ENCODE measurements around the gene PCDHGB6. TPM values are rescaled to one million over a fixed set of nuclear protein-coding genes. Genes with fewer than 3 reads are reported as not detected.
A peak's percentile ranks its signal among the peaks of the same experiment; 100 is the strongest.
"Not testable (repeated sequence)": the region's sequence is repeated elsewhere in the genome, so short reads cannot be mapped to it uniquely, and the experiment has no call there.

PCDHGB6 gene
- 0.51 TPM for polyA plus RNA-seq (2012; ENCODE audit: missing spikeins)

DNA sequence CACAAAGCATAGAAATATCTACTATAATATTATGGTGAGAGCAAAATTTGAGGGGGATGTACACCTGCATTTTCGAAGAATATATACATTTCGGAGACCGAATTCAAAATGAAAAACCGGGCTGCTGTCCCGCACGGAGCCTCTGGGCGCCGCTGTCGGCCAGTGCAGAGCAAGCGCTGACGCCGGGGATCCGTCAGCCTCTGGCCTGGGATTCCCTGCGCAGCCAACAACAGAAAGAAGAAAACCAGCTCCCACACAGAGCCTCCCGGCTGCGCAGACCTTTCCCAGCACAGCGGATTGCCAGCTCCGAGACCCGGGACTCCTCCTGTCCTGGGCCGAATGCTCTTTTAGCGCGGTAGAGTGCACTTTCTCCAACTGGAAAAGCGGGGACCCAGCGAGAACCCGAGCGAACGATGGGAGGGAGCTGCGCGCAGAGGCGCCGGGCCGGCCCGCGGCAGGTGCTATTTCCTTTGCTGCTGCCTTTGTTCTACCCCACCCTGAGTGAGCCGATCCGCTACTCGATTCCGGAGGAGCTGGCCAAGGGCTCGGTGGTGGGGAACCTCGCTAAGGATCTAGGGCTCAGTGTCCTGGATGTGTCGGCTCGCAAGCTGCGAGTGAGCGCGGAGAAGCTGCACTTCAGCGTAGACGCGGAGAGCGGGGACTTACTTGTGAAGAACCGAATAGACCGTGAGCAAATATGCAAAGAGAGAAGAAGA is at the start of gene PCDHGB6:
TSS of gene PCDHGB6 (plus strand) at position 232 of the 716 bp plus-strand sequence. CDS start at position 414, 182 bp downstream.
- DNase-seq (ENCODE audit: insufficient read length); FAIRE-seq: not testable (repeated sequence)

DNA sequence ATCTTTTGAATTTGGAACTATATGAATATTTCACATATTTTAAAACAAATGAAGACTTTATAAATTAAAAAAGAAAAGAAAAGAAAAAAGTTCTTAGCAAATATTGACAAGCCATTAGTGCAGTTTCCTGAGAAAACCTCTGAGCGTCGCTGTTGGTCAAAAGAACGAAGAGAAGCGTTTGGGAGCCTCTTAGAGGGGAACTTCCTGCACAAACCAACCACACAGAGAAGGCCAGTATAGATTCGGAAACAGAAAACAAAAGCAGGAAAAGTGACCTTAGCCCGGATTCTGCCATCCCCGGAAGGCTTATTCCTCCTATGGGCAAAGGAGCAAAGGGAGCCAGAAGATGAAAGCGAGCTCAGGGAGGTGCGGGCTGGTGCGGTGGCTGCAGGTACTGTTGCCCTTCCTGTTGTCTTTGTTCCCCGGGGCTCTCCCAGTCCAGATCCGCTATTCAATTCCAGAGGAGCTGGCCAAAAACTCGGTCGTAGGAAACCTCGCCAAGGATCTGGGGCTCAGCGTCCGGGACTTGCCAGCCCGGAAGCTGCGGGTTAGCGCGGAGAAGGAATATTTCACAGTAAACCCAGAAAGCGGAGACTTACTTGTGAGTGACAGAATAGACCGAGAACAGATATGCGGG is 47.9 kb upstream of the PCDHGB6 start, which contains the start of gene PCDHGB2:
TSS of gene PCDHGB2 (plus strand) at position 205 of the 637 bp plus-strand sequence. CDS start at position 347, 142 bp downstream.
- FAIRE-seq (no peak), DNase-seq (ENCODE audit: insufficient read length) (no peak)
- TF ChIP-seq POLR2AphosphoS5 (IDR thresholded peaks at IDR 0.05; ENCODE audit: low read depth, low read length), result no peak
- TF ChIP-seq TAF1 (IDR thresholded peaks at IDR 0.05; ENCODE audit: borderline replicate concordance, low read depth, low read length), result no peak
- TF ChIP-seq POLR2A (IDR thresholded peaks at IDR 0.05; ENCODE audit: low read depth, low read length), result no peak

DNA sequence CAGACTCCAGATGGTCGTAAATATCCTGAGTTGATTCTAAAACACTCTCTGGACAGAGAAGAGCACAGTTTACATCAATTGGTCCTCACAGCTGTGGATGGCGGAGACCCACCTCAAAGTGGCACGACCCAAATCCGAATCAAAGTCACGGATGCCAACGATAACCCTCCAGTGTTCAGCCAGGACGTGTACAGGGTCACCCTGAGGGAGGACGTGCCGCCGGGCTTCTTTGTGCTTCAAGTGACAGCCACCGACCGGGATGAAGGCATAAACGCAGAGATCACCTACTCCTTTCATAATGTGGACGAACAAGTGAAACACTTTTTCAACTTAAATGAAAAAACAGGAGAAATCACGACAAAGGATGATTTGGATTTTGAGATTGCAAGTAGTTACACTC is 47.1 kb upstream of the PCDHGB6 start:
- no peak for DNase-seq (ENCODE audit: insufficient read length)
- TF ChIP-seq POLR2AphosphoS5 (IDR thresholded peaks at IDR 0.05; ENCODE audit: low read depth, low read length) (no peak), TAF1 (IDR thresholded peaks at IDR 0.05; ENCODE audit: borderline replicate concordance, low read depth, low read length) (no peak), POLR2A (IDR thresholded peaks at IDR 0.05; ENCODE audit: low read depth, low read length) (no peak)
- no peak for FAIRE-seq

DNA sequence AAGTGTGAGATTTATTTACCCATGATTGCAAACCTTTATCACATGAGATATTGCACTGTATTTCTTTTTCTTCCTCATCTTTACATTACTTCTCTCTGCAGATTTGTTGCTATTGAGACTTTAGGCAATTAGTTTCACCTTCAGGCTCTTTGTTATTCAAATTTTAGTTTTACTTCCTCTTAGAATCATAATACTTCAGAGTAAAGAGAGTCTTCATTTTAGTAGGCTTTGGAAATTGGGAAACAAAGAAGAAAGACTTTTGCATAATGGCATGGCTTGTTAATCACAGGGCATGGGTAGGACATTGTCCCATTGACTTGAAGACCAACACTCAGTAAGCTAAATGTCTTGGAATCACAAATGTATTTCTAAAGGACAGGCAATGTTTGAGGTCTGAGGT is 45.1 kb upstream of the PCDHGB6 start:
- FAIRE-seq (no peak), DNase-seq (ENCODE audit: insufficient read length) (no peak)
- TF ChIP-seq TAF1 (IDR thresholded peaks at IDR 0.05; ENCODE audit: borderline replicate concordance, low read depth, low read length), result no peak
- TF ChIP-seq POLR2AphosphoS5 (IDR thresholded peaks at IDR 0.05; ENCODE audit: low read depth, low read length), result no peak

DNA sequence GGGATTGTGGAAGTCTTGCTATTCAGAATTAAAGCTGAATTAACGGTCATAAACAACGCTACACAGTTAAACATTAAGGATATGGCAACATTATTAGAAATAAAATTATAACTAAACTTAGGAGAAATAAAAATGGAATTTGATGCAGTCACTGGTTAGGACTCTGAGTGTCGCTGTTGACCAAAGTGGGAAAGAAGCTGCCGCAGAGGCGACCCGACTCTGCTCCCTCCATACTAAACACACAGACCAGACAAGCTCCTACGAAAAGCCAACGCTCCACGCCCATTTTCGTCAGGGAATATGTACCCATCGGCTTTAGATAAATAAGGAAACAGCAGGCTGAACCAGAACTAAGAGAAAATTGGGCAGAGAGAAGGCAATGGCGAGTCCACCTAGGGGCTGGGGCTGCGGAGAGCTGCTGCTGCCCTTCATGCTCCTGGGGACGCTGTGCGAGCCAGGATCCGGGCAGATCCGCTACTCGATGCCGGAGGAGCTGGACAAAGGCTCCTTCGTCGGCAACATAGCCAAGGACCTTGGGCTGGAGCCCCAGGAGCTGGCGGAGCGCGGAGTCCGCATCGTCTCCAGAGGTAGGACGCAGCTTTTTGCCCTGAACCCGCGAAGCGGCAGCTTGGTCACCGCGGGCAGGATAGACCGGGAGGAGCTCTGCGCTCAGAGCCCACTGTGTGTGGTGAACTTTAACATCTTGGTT is 43.7 kb upstream of the PCDHGB6 start, which contains the start of gene PCDHGA5:
TSS of gene PCDHGA5 (plus strand) at position 211 of the 709 bp plus-strand sequence. CDS start at position 380, 169 bp downstream.
- FAIRE-seq (no peak), DNase-seq (ENCODE audit: insufficient read length) (no peak)
- TF ChIP-seq TAF1 (IDR thresholded peaks at IDR 0.05; ENCODE audit: borderline replicate concordance, low read depth, low read length) (no peak), POLR2AphosphoS5 (IDR thresholded peaks at IDR 0.05; ENCODE audit: low read depth, low read length) (no peak), POLR2A (IDR thresholded peaks at IDR 0.05; ENCODE audit: low read depth, low read length) (no peak)

DNA sequence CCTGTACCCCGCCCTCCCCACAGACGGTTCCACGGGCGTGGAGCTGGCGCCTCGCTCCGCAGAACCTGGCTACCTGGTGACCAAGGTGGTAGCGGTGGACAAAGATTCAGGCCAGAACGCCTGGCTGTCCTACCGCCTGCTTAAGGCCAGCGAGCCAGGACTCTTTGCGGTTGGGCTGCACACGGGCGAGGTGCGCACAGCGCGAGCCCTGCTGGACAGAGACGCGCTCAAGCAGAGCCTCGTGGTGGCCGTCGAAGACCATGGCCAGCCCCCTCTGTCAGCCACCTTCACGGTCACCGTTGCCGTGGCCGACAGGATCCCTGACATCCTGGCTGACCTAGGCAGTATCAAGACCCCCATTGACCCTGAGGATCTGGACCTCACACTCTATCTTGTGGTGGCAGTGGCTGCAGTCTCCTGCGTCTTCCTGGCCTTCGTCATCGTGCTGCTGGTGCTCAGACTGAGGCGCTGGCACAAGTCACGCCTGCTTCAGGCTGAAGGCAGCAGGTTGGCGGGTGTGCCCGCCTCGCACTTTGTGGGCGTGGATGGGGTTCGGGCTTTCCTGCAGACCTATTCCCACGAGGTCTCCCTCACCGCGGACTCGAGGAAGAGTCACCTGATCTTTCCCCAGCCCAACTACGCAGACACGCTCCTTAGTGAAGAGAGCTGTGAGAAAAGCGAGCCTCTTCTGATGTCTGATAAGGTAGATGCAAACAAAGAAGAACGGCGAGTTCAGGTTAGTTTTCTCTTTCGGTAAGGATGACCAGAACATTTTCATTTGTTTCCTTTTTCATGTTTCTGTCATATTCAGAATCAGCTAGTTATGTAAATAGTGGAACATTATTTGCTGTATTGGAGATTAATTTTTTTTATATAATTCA is 41.6 kb upstream of the PCDHGB6 start:
- FAIRE-seq, result no peak

GRCh38 chr5:141369994-141370848 is 37.6 kb upstream of the PCDHGB6 start, which contains the start of gene PCDHGB3:
Gene PCDHGB3 (plus strand): TSS chr5:141370242. CDS start chr5:141370395, 153 bp downstream.
- FAIRE-seq, result peak; percentile 56
- DNase-seq (ENCODE audit: insufficient read length), result no peak
- TF ChIP-seq POLR2A (IDR thresholded peaks at IDR 0.05; ENCODE audit: low read depth, low read length) (peak; percentile 27; the same call in 1 of the 2 replicates), POLR2AphosphoS5 (IDR thresholded peaks at IDR 0.05; ENCODE audit: low read depth, low read length) (no peak)

More for the DNA sequence above, 41.6 kb upstream of the PCDHGB6 start:
- TF ChIP-seq POLR2A (IDR thresholded peaks at IDR 0.05; ENCODE audit: low read depth, low read length) (no peak), TAF1 (IDR thresholded peaks at IDR 0.05; ENCODE audit: borderline replicate concordance, low read depth, low read length) (no peak), POLR2AphosphoS5 (IDR thresholded peaks at IDR 0.05; ENCODE audit: low read depth, low read length) (no peak)
- no peak for DNase-seq (ENCODE audit: insufficient read length)

- no peak for FAIRE-seq
- DNase-seq (ENCODE audit: insufficient read length), result no peak
- TF ChIP-seq POLR2A (IDR thresholded peaks at IDR 0.05; ENCODE audit: low read depth, low read length) (no peak), POLR2AphosphoS5 (IDR thresholded peaks at IDR 0.05; ENCODE audit: low read depth, low read length) (no peak), TAF1 (IDR thresholded peaks at IDR 0.05; ENCODE audit: borderline replicate concordance, low read depth, low read length) (no peak)
Measured at GRCh38 chr5:141371572-141372475, 36.0 kb upstream of the PCDHGB6 start.

DNA sequence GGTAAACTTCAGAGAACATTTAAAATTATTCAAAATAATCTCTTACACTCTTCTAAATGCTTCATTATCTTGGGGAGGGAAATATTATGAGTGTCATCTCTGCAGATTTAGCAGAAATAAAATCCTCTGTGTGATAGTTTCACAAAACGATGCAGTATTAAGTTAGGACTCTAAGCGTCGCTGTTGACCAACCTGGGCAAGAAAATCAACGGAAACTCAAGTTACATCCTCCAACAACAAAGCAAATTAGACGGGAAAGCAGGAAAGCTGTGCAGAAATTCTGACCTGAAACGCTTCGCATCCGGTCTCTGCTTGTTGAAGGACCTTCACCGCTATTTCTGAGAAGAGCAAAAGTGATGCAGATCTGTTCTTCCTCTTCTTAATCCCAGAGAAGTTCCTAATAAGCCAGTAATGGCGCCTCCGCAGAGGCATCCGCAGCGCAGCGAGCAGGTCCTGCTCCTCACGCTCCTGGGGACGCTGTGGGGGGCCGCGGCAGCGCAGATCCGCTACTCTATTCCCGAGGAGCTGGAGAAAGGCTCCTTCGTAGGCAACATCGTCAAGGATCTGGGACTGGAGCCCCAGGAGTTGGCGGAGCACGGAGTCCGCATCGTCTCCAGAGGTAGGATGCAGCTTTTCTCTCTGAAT is 34.0 kb upstream of the PCDHGB6 start, which contains the start of gene PCDHGA6:
TSS of gene PCDHGA6 (plus strand) at position 219 of the 645 bp plus-strand sequence. CDS start at position 412, 193 bp downstream.
- no peak for TF ChIP-seq POLR2A (IDR thresholded peaks at IDR 0.05; ENCODE audit: low read depth, low read length)
- no peak for TF ChIP-seq TAF1 (IDR thresholded peaks at IDR 0.05; ENCODE audit: borderline replicate concordance, low read depth, low read length)
- no peak for TF ChIP-seq POLR2AphosphoS5 (IDR thresholded peaks at IDR 0.05; ENCODE audit: low read depth, low read length)
- no peak for FAIRE-seq
- no peak for DNase-seq (ENCODE audit: insufficient read length)
